Fibroblast of skin of left quadriceps (primary cell): ENCODE data around the gene DNAJB1.
"Not testable (repeated sequence)": the region's sequence is repeated elsewhere in the genome, so short reads cannot be mapped to it uniquely, and the experiment has no call there.

ENCODE experiments used
- DNase-seq, 2 experiments: peaks; one replicate each; pipeline ENCODE4 v3.0.0-alpha.2; 2013; ENCODE audit warnings: low read depth in 2 of 2

DNAJB1 gene

DNA sequence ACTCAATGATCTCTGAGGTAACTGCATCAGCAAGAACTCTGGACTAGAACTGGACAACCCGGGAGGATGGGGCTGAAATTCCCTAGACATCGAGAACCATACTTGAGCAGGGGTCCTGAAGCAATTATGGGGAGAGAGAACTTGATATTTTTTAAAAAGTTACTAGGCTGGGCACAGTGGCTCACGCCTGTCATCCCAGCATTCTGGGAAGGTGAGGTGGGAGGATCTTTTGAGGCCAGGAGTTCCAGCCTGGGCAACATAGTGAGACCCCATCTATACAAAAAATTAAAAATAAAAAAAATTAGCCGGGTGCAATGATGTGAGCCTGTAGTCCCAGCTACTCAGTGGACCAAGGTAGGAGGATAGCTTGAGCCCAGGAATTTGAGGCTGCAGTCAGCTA lies 2.3 kb upstream of the DNAJB1 start:
- no peak for DNase-seq

DNA sequence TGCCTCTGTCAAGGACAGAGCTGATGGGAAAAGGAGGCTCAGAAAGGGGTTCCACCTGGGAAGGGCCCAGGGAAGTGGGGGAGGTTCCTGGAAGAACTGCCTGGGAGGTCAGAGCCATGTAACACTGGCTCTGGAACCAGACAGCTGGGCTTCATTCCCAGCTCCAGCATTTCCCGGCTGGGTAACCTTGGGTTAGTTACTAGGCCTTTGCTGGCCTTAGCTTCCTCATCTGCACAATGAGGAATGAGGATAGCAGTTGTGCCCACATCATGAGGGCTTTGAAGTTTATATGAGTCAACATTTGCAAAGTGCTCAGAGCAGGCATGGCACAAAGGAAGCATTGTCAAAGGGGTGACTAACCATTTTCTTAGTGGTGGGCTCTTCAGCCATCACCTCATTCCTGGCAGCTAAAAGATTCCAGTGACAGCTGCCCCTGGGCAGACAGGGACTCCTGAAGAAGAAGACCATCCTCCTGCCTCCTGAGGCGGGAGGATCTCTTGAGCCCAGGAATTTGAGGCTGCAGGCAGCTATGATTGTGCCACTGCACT lies 1.7 kb upstream of the DNAJB1 start:
- DNase-seq, result no peak

DNA sequence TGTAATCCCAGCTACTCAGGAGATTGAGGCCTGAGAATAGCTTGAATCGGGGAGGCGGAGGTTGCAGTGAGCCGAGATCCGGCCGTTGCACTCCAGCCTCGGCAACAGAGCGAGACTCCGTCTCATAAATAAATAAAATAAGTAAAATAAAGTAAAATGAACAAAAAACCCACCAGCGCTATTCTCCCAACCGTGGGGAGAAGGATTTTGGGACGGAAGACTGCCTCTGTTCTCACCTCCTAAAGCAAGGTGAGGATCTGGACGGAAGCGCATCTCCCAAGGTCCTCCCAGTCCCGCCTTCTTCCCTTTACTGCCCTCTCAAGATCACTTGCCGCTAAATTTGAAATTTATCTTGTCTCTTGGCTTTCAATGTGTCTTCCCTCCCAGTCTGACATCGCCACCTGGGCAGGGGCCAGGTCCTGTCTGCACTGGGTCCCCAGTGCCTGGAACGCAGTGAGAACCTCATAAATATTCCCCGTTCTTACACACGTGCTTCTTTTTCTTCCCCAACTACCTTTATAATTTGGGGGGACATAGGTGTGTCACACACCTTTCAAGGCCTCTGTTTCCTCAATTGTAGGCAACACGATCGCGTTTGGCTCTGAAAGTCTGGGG lies 1.2 kb upstream of the DNAJB1 start:
- no peak for DNase-seq

DNA sequence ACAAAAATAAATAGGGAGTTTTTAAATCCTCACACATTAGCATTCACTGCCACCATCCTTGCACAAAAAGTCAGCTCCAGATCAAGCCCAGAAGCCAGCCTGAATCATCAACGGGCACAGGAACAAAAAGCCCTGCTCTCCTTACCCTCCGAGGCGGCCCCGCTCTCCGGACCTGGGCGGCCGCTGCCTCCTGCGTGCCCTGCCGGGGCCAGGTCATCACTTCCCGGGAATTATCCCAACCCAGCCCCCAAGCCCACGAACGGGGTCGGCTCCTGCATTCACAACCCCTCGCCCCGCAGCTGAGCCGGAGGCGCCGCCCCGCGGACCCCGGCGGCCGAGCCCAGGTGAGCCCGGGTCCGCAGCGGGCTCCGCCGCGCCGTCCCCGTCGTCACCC lies 754 bp downstream of the DNAJB1 start:
- no peak for DNase-seq

DNA sequence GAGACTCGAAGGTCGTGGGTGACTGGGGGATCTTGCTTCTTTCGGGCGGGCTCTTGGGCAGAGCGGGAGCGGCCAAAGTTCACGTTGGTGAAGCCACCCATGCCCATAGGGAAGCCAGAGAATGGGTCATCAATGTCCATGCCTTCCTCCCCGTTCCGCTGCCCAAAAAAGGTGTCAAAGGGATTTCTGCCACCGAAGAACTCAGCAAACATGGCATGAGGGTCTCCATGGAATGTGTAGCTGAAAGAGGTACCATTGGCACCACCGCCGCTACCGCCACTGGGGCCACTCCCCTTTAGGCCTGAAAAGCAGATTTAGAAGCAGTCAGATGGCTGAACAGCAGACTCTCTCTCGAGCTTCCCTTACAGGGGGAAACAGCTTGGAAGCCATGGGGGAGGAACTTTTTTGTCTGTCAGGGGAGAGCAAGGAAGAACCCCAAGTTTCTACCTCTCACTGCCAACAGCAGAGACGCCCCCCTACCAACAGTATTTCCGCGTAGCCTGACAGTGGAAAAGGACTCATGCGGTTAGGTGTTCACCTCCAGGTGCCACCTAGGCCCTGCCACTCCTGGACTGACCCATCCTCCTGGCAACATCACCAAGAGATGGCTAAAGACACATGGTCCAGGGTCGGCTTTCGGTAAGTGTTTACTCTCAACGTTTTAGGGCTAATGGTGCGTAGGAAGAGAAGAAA lies 1.3 kb downstream of the DNAJB1 start:
- DNase-seq, result no peak

DNA sequence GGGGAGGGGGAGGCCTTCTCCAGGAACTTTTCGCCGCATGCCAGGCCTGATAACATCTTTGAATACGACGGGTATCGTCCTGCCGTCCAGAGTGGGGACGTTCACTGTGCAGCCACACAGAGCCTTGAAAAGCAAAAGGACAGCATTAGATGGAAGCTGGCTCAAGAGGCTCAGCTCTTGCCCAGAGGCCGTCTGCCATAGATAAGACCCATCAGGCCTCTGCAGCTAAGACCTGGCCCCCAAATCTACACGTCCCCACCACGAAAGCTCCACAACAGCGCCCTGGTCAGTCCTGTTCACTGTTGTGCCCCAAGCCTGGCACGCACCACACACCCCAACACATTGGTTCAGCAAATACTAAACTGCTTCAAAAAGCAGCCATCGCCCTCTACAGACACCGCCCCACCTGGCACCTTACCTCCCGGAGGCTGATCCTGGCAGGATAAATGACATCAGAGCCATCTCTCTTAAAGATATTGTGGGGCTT lies 2.1 kb downstream of the DNAJB1 start:
- no peak for DNase-seq

DNA sequence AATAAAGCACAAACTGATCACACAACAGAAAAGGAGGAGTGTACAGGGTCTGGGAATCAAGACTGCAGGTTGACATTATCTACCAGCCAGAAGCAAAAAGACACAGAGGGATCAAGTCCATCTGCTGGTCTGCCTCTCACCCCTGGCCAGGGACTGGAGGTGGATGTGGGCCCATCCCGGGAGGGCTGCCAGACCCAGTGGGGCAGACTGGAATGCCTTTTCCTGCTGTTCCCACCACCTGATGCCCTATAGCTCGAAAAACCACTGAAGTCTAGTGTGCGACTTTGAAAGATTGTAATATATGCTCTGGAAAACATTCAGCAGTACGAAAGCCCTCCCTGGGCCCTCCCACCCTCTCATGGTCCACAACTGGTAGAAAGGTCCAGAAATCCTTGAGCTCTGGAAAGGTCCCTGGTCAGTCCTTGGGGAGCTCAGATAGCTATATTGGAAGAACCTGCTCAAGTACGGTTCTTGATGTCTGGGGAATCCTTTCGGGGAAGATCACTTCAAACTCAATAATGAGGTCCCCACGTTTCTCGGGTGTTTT lies 2.6 kb downstream of the DNAJB1 start:
- no peak for DNase-seq

DNA sequence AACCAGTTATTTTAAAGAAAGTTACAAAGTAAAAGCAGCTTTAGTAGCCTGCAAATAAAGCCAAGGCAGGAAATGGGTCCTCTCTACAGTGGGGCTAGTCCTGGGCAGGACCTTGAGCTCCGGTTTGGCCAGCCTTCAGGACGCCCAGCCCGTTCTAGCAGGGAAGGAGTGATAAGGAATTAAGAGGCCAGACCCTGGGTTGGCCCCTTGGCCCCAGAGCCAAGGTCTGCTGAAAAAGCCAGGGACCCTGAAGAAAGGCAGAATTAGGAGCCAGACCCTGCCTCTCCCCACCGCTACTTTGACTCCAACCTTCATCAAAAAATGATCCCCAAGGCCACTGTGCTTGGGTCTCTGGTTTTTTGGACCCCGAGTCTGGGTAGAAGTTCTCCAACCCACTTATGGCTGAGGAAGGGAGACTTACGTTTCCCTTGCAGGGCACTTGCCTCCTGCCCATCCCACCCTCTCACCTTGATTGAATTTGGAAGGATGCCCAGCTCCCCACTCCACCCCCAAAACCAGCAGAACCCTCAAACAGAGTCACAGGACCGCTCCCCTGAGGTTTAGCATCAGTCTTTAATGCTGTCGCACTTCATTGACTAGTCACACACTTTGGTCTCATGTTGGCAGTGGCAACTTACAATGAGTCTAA lies 3.9 kb downstream of the DNAJB1 start:
- no peak for DNase-seq

DNA sequence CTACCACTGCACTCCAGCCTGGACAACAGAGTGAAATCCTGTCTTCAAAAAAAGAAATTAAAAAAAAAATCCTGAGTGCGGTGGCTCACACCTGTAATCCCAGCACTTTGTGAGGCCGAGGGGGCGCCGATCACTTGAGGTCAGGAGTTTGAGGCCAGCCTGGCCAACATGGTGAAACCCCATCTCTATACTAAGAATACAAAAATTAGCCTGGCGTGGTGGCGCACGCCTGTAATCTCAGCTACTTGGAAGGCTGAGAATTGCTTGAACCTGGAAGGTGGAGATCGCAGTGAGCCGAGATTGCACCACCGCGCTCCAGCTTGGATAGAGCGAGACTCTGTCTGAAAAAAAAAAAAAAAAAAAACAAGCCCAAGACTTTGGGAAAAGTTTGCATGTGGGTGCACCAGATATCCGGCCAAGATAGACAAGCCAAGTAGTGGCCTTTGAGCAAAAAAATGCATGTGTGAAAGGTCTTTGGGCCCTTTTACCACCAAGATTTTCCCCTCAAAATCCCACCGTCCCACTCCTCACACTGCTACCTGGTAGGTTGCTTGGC lies 5.7 kb downstream of the DNAJB1 start:
- DNase-seq, result no peak

DNA sequence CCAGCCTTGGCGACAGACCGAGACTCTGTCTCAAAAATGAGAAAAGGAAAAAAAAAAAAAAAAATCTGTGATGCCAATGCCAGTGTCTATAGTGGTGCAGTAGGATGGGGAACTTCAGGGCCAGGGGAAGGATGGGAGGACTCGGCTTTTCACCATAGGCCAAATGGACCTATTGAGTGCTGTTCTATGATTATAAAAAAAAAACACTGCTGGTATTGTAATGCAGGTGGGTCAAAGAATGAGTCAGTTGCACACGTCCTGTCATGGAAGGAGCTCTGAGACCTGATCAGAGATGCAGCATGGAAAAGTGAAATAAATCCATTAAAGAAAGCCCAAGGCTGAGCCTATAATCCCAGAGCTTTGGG lies 7.0 kb downstream of the DNAJB1 start:
- no peak for DNase-seq

DNA sequence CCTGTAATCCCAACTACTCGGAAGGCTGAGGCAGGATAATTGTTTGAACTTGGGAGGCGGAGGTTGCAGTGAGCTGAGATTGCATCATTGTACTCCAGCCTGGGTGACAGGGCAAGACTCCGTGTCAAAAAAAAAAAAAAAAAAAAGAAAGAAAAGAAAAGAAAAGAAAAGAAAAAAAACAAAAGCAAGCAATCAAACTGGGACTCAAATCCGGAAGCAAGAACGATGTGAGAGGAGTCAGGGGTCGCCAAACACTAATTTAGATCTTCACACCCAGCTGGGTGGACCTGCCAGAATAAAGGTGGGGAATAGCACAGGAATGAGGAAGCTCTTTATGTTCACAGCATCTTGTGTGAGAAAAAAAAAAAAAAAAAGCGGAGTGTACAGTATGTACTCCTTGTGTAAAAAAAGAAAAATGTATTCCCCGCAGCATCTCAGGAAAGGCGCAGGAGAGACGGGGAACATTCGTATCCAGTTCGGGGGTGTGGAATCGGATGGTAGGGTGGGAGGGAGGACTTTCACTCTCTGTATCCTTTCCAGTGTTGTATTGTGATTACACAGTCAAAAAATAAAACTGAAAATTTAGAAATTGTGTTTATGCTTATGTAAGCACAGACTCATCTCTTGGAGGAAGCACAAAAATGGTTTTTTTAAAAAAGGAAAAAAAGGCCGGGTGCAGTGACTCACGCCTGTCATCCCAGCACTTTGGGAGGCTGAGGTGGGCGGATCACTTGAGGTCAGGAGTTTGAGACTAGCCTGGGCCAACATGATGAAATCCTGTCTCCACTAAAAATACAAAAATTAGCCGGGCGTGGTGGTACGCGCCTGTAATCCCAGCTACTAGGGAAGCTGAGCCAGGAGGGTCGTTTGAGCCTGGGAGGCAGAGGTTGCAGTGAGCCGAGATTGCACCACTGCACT lies 7.6 kb downstream of the DNAJB1 start:
- DNase-seq, result peak; percentile 43 to 52

DNA sequence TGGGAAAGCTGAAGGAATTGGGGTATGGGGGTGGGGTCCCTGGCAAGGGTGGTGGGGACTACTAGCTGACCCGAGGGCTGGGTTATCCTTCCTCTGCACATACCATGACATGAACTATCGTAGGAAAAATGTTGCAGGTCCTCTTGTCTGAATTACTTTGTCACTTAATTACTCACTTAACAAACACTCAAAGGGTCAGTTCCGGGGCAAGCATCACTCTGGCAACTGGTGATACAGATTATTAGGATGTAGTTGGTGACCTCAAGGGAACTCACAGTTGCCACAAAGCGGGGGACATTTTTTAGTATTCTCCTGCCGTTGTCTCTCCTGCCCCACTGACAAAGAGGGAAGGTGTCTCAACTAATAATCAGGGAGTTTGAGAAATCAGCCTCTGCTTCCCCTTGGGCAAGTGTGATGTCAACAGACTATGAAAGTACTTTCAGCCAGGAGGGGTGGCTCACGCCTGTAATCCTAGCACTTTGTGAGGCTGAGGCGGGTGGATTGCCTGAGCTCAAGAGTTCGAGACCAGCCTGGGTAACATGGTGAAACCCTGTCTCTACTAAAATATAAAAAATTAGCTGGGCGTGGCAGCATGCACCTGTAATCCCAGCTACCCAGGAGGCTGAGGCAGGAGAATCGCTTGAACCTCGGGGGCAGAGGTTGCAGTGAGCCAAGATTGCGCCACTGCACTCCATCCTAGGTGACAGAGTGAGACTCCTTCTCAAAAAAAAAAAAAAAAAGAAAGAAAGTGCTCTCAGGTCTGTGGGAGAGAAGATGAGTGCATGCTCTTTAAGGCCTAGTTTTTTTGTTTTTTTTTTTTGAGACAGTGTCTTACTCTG lies 10.3 kb downstream of the DNAJB1 start:
- no peak for DNase-seq

DNA sequence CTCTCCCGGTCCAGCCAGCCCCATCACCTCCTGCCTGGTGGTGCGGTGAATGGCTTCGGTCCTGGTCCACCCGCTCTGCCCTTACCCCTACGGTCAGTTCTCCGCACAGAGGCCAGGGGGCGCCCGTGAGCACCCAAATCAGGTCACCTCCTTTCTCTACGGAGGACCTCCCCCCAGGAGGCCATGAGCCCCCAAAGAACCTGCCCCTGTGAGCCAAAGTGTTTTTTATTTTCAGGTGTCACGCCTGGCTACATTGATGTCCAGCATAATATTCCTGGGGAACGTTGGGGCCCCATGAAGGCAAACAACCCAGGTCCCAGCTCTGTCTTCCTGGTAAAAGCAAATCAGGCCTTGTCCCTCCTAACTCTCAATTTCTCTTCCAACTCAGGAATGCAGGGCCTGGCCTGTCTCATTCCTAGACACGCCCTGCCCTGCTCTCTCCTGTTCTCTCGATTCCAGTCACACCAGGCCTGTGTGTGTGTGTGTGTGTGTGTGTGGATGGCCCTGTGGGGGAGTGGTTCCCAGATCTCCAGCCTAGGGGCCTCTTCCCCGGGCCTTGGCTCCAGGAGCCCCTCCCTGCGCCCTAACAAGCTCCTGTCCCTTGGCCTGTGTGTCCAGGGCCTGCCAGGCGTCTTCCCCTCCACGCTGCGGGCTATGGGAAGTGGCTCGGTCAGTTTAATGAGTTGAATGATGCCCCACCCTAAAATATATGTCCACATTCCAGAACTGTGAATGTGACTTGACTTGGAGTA lies 12.5 kb downstream of the DNAJB1 start:
- DNase-seq, result peak; percentile 63 to 67

DNA sequence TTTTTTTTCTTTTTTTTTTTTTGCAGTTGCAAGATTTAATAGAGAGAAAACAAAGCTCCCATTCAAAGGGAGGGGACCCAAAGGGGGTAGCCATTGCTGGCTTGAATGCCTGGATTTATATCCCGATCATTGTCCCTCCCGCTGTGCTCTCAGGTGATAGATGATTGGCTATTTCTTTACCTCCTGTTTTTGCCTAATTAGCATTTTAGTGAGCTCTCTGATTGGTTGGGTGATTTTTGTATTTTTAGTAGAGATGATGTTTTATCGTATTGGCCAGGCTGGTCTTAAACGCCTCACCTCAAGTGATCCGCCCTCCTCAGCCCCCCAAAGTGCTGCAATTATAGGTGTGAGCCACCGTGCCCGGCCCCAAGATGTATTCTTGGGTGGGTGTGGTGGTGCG lies 13.6 kb downstream of the DNAJB1 start:
- not testable (repeated sequence) for DNase-seq

DNA sequence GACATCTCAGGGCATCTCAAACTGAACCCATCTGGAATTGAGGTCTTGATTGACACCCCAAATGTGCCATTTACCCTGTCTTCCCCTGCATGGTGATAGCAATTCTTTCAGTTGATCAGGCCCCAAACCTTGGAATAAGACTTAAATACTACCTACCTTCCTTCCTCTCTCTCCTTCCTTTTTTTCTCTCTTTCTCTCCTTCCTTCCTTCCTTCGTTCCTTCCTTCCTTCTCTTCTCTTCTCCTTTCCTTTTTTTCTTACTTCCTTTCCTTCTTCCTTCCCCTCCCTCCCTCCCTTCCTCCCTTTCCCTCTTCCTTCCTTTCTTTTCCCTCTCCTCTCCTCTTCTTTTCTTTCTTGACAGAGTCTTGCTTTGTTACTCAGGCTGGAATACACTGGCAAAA lies 14.9 kb downstream of the DNAJB1 start:
- no peak for DNase-seq

DNA sequence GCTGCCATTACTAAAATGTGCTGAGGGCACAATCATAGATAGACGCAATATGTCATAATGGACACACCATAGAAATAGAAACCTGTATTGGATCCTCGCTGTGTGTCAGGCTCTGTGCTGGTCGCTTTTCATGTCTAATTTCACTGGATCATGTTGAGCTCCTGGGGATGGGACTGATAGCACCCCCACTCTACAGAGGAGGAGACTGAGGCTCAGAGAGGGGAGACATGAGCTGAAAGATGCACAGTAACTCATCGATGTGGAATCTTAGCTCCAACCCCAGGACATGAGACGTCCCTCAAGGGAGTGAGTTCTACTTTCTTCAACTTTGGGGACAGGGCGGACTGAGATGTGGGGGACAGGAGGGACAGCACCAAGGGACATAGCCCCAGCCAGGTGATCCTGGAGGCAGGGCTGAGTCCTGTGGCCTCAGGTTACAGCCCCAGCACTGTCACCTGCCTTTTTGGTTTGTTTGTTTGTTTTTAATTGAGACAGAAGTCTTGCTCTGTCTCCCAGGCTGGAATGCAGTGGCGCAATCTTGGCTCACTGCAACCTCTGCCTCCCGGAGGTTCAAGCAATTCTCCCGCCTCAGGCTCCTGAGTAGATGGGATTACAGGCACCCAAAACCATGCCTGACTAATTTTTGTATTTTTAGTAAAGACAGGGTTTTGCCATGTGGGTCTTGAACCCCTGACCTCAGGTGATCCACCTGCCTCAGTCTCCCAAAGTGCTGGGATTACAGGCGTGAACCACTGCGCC lies 15.7 kb downstream of the DNAJB1 start:
- DNase-seq, result no peak

DNA sequence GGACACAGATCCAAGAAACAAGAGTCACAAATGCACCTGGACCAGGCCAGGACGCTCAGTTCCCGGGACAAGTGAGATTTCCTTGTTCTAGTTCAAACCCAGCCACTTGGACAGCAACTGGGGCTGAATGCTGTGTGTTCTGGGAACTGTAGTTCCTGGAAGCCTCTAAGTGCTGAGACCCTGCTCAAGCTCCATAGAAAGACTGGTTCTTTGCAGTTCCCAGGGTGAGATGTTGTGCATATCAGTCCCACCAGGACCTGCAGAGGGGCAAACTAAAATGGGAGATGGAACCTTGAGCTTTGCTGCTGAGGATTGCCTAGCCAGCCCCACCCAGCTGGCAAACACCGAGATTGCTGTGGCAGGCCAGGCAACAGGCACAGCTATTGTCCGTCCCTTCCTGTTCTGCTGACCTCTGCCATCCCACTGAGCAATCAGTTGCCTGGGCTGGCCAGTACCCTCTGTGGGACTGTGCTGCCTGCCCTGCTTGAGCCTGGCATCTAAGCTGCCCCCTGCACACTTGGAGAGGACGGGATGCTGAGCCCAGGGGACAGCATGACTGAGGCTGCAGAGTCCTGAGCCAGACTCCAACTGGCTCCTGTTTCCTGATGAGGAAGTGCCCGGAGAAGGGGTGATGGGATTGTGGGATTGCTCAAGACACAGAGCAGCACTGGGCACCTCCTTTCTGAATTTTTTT lies 20.8 kb downstream of the DNAJB1 start:
- no peak for DNase-seq

DNA sequence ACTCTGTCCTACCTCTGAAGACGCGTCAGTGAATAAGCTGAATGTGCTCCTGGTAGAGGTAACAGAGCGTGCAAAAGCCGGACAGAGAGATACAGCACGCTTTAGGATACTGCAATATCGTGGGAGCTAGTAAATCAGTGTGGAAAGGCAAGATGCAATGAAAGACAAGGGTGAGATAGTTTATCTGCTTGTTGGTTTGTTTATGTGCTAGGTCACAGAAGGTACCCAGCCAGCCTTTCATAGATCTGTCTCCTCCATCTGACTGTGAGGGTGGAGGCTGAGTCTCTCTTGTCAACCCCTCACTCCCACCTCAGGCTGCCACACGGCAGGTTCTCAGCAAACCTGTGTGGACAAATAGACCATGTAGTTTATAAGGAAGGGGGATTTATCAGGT lies 21.4 kb downstream of the DNAJB1 start:
- no peak for DNase-seq
